ENCODE data around the gene C6orf120. TPM values are rescaled to one million over a fixed set of nuclear protein-coding genes. Genes with fewer than 3 reads are reported as not detected.

The C6orf120 gene
- total RNA-seq, 3 donors from 2014 or later (not counting 1 experiment from before 2014, with no cell fraction given): 13.9 to 17.3 (median 16.6) TPM

DNA sequence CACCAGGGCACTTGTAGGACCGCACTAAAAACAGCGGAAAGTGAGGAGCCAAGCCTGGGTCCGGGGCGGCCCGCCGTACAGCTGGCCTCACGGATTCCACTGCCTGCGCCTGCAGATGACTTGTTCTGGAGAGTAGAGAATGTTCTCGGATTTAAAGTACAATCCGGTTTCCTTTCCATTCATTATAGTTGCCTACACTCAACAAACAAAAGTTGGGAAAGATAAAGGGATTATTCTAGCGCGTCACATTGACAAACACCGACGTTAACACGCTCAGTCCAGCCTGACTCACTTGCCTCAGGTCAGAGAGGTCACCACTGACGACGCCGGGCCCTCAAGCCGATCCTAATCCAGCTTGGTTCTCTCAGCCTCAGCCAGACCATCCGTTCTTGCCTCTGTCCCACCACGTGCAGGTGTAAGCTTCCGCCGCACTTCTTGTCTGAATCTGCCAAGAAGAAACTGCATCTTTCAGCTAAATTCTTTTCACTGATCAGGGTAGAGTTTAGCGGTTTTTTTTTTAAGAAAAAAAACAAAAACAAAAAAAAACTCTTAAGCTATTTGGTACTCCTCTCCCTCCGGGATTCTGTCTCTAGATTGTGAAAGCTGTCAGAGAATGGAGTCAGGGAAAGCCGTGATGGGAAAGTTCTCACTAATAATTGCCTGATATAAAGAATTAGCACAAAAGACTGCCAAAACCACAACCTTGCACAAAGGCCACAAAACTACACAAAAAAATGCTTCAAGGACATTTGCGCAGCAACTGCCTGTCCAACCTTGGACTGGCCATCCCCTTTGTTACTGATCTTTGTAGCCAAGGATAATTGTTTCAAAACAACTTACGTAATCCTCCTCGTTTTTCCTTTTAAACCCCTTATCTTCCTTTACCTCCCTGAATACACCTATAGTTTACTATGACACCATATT is 23.5 kb downstream of the C6orf120 start:
- WGBS (ENCODE audit: insufficient coverage): 35% methylated on average over 21 of the region's 29 CpGs
- intact Hi-C loops (cut with micrococcal nuclease): loop anchor here (2.0 kb wide), 1 partner anchor 25 kb away; the partner anchor contains the start of genes DYNLT2 and ERMARD
- H3K36me3 Mint-ChIP-seq: no peaks in the 10 kb centered on the region
- peak overlapping the region; percentile 80 for H3K4me3 Mint-ChIP-seq
- no peaks in the 10 kb centered on the region for H3K9me3 Mint-ChIP-seq
- H3K27me3 Mint-ChIP-seq (ENCODE audit: low read depth in 2 of 2): peaks cover 0 to 4% of the 10 kb centered on the region in 2 donors
- peak overlapping the region; percentile 57 for H3K4me3 ChIP-seq (ENCODE audit: low read length)
- H3K36me3 ChIP-seq (ENCODE audit: control insufficient read depth, insufficient read depth, low read length): no peaks in the 10 kb centered on the region
- H3K9me3 ChIP-seq (ENCODE audit: control insufficient read depth, insufficient read depth, low read length): no peaks in the 10 kb centered on the region
- ATAC-seq (no peak), DNase-seq (peak in 1 of 2 donors; percentile 46)
- H3K4me1 ChIP-seq (ENCODE audit: control insufficient read depth, insufficient read depth, low read length): peaks cover 16% of the 10 kb centered on the region
- no peaks in the 10 kb centered on the region for H3K27me3 ChIP-seq (ENCODE audit: control insufficient read depth, insufficient read depth, low read length)
- peak overlapping the region; percentile 1 to 29 for H3K27ac Mint-ChIP-seq
- peaks cover 12 to 16% of the 10 kb centered on the region in 2 donors for H3K4me1 Mint-ChIP-seq
- peak overlapping the region; percentile 56 for H3K27ac ChIP-seq (ENCODE audit: low read length)
- TF ChIP-seq, protein P1, sequence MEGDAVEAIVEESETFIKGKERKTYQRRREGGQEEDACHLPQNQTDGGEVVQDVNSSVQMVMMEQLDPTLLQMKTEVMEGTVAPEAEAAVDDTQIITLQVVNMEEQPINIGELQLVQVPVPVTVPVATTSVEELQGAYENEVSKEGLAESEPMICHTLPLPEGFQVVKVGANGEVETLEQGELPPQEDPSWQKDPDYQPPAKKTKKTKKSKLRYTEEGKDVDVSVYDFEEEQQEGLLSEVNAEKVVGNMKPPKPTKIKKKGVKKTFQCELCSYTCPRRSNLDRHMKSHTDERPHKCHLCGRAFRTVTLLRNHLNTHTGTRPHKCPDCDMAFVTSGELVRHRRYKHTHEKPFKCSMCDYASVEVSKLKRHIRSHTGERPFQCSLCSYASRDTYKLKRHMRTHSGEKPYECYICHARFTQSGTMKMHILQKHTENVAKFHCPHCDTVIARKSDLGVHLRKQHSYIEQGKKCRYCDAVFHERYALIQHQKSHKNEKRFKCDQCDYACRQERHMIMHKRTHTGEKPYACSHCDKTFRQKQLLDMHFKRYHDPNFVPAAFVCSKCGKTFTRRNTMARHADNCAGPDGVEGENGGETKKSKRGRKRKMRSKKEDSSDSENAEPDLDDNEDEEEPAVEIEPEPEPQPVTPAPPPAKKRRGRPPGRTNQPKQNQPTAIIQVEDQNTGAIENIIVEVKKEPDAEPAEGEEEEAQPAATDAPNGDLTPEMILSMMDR (IDR thresholded peaks at IDR 0.05): no peak

DNA sequence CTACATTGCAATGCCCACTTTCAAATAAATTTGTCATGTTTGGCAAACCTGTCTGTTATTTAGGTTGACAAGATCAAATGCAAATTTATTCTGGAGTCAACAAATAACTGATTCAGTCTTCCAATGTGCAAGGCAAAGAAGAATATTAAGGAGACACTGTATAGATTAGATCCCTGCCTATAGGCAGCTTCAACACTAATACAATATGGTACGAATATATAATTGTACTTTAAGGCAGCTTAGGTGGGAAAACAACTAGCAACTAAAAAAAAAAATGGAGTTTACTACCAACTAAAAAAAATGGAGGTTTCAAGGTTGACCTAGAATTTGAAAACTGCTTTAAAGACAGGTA is 24.1 kb downstream of the C6orf120 start:
- DNase-seq: no peak
- H3K4me3 Mint-ChIP-seq: peak overlapping the region; percentile 80
- H3K4me1 ChIP-seq (ENCODE audit: control insufficient read depth, insufficient read depth, low read length): peaks cover 16% of the 10 kb centered on the region
- no peaks in the 10 kb centered on the region for H3K9me3 Mint-ChIP-seq
- no peak overlapping the region for H3K27ac ChIP-seq (ENCODE audit: low read length)
- no CpG with 5 or more reads among the region's 1 CpG for WGBS (ENCODE audit: insufficient coverage)
- H3K36me3 ChIP-seq (ENCODE audit: control insufficient read depth, insufficient read depth, low read length): no peaks in the 10 kb centered on the region
- H3K4me3 ChIP-seq (ENCODE audit: low read length): no peak overlapping the region
- H3K36me3 Mint-ChIP-seq: no peaks in the 10 kb centered on the region
- no peak for ATAC-seq
- intact Hi-C loops (cut with micrococcal nuclease): no loop called here
- peaks cover 6 to 7% of the 10 kb centered on the region in 2 donors for H3K27me3 Mint-ChIP-seq (ENCODE audit: low read depth in 2 of 2)
- TF ChIP-seq, protein P1 (IDR thresholded peaks at IDR 0.05): no peak
- H3K9me3 ChIP-seq (ENCODE audit: control insufficient read depth, insufficient read depth, low read length): no peaks in the 10 kb centered on the region
- H3K27ac Mint-ChIP-seq: peak overlapping the region; percentile 1 to 29
- peaks cover 12 to 16% of the 10 kb centered on the region in 2 donors for H3K4me1 Mint-ChIP-seq
- H3K27me3 ChIP-seq (ENCODE audit: control insufficient read depth, insufficient read depth, low read length): no peaks in the 10 kb centered on the region

- Mint-ChIP-seq H3K4me3 (no peak overlapping the region), H3K27me3 (ENCODE audit: low read depth in 2 of 2) (peaks cover 8 to 9% of the 10 kb centered on the region in 2 donors), H3K27ac (no peak overlapping the region), H3K9me3 (no peaks in the 10 kb centered on the region), H3K4me1 (peaks cover 12 to 16% of the 10 kb centered on the region in 2 donors), H3K36me3 (no peaks in the 10 kb centered on the region)
- TF ChIP-seq, protein P1 (IDR thresholded peaks at IDR 0.05): no peak
- H3K4me3 ChIP-seq (ENCODE audit: low read length): no peak overlapping the region
- intact Hi-C loops (cut with micrococcal nuclease): no loop called here
- no peak overlapping the region for H3K27ac ChIP-seq (ENCODE audit: low read length)
- DNase-seq: no peak
- ATAC-seq: no peak
- H3K9me3 ChIP-seq (ENCODE audit: control insufficient read depth, insufficient read depth, low read length): no peaks in the 10 kb centered on the region
- H3K27me3 ChIP-seq (ENCODE audit: control insufficient read depth, insufficient read depth, low read length): no peaks in the 10 kb centered on the region
- no peaks in the 10 kb centered on the region for H3K36me3 ChIP-seq (ENCODE audit: control insufficient read depth, insufficient read depth, low read length)
- peaks cover 13% of the 10 kb centered on the region for H3K4me1 ChIP-seq (ENCODE audit: control insufficient read depth, insufficient read depth, low read length)
Measured at GRCh38 chr6:169726963-169727362, 25.0 kb downstream of the C6orf120 start.

Measured in natural killer cell (primary cell).